HFF-Myc (cell line): ENCODE measurements around the gene AMOT.

Experiments used
- DNase-seq: peaks from one replicate; pipeline ENCODE4 v3.0.0-alpha.2; 2011; ENCODE audit warnings: low read depth; ENCODE audit errors: extremely low read depth
- H3K4me3 ChIP-seq: replicated peaks from 2 replicates; pipeline ENCODE4 v1.5.1; 2011; ENCODE audit warnings: low read depth, mild to moderate bottlenecking, control low read depth, low read length
- TF ChIP-seq, protein P1 (sequence below): IDR thresholded peaks from 2 replicates; pipeline ENCODE4 v1.5.1; 2012; ENCODE audit warnings: mild to moderate bottlenecking, low read depth, low read length, control low read depth; ENCODE audit errors: missing control alignments

AMOT gene

DNA sequence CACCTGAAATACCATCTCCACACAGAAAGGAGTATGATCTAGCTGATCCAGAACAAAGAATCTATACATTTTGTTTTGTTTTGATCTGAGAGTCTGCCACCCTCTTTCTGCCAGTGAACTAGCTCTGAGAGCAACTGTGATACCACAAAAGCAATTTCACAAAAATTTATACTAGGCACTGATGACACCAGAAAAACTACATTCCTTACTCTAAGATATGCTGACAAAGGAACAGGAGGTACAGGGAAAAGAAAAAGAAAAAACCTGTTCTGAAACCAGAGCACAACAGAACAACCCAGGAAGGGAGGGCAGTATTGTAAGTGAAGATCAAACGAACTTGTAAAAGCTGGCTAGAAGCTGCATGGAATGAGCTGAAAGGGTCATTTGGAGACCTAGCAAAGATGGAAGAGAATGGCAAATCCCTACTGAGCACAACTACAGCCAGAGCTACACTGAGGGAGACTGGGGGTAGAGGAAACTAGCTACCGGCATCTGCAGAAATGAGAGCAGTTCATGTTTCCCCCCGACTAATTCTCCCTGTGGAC lies 31.9 kb downstream of the AMOT start:
- TF ChIP-seq, protein P1, sequence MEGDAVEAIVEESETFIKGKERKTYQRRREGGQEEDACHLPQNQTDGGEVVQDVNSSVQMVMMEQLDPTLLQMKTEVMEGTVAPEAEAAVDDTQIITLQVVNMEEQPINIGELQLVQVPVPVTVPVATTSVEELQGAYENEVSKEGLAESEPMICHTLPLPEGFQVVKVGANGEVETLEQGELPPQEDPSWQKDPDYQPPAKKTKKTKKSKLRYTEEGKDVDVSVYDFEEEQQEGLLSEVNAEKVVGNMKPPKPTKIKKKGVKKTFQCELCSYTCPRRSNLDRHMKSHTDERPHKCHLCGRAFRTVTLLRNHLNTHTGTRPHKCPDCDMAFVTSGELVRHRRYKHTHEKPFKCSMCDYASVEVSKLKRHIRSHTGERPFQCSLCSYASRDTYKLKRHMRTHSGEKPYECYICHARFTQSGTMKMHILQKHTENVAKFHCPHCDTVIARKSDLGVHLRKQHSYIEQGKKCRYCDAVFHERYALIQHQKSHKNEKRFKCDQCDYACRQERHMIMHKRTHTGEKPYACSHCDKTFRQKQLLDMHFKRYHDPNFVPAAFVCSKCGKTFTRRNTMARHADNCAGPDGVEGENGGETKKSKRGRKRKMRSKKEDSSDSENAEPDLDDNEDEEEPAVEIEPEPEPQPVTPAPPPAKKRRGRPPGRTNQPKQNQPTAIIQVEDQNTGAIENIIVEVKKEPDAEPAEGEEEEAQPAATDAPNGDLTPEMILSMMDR = no peak
- H3K4me3 ChIP-seq = no peak overlapping the region
- DNase-seq = no peak

DNA sequence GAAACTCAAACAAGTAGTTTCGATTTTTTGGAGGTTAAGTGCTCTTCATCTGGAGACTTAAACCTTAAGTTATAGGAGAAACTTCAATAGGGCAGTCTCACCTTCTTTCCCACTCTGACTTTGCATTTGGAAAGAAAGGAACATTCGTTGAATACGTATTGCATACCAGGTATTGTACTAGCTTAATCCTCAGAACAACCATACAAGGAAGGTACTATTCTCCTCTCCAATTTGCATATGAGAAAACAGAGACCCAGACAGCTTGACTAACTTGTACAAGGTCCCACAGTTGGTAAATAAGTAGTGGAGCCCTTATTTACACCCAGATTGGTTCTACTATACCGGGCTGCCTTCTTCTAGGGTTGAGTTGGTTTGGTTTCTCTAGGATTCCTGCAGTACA lies 32.6 kb downstream of the AMOT start:
- TF ChIP-seq, protein P1 = no peak
- no peak for DNase-seq
- H3K4me3 ChIP-seq = no peak overlapping the region

DNA sequence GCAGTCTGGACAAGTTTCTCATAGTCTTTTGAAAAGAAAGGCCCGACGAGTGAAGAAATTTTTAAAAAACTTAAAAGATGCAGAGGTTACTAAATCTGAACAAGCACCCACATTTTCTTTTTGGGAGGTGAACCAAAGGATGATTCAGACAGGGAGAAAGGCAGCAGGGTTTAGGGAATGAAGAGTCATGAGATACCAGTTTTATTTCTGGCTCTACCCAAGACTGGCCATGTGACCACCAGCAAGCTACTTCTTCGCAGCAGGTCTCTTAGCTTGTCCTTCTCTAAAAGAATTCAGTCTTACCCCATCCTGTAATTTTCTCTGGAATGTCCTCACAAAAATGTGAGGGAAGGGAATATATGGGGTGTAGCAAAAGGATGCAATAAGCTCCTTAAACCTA lies 37.6 kb downstream of the AMOT start:
- no peak for DNase-seq
- no peak overlapping the region for H3K4me3 ChIP-seq
- TF ChIP-seq, protein P1 = no peak

DNA sequence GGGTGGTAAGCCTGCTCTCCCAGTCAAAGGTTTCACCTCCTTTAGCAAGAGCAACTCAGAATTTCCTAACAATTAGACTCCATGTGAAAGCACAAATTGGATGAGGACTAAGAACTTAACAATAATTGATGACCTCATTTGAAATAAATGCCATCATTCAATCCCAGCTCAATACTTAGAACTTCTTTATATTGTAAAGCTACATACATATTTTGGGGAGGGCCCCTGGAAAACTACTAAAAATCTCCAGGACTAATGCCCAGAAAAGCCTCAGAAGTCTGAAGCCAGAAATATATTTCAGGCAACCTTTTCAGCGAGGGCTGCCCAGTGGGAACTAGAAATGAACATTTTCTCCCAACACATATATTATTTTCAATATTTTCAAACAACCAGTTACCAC lies 38.1 kb downstream of the AMOT start:
- TF ChIP-seq, protein P1 = no peak

DNA sequence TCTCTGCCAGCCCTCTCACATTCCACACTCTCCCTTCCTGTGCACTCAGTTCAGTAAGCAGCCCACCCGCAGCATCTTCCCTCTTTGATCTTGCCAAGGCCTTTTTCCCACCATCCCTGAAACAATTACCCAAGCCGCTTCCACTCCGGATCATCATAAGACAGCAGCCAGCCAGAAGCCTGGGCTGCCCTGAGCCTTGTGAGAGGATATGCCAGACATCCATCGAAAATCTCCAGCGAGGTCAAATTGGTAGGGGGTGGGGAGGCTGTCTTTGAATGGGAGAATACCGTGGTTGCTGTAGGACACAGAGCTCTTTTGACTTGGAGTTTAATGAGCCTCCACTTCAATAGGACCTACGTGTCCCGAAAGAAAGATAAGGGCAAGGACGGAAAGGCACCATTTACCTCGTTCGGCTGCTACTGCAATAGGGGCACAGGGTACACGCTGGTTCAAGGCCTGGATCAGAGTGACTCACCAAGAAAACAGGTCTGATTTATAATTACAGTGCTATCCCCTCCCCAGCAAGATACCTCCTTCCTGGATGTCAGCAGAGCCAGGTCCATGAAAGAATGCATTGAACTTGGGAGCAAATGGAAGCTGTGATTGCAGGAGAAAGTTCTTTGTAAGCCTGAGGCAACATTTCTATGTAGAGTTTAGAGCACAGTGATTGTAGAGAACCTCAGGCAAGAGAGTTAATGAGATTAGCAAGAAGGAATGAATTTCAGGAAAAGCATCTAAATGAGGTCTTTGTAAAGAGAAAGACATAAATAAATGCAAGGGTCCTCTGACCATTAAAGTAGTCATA lies 39.5 kb downstream of the AMOT start:
- TF ChIP-seq, protein P1 = no peak

More for the DNA sequence above, 38.1 kb downstream of the AMOT start:
- no peak overlapping the region for H3K4me3 ChIP-seq
- no peak for DNase-seq

DNA sequence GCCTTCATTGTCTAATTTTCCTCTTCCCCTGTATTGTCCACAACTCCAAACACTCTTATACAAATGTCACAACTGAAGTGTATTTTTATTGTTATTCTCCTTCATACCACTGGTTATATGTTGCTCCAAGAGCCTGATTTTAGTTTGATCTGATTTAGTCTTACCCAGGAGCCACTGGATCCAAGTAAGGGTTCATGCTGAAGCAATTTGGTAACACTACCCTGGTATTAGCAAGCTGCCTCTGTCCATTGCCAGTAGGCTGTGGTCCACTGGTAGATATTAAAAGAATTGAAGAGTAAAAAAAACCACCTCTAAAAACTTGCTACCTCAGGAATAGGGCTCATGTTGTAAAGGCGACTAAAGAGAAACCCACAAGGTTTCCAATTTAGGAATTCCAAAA lies 41.2 kb downstream of the AMOT start:
- DNase-seq = no peak
- H3K4me3 ChIP-seq = no peak overlapping the region
- TF ChIP-seq, protein P1 = no peak

More for the DNA sequence above, 39.5 kb downstream of the AMOT start:
- no peak for DNase-seq
- no peak overlapping the region for H3K4me3 ChIP-seq
